Parathyroid adenoma (tissue), 2 donors: ENCODE measurements around the gene EFCAB11.

Source experiments
- H2AFZ ChIP-seq: fragments of 300-600 bp; sonication (generic); one replicate; pipeline ENCODE4 v1.7.0; 2017; ENCODE audit warnings: antibody characterized with exemption, mild to moderate bottlenecking
- H3K27ac ChIP-seq: fragments of 300-600 bp; sonication (generic); one replicate; pipeline ENCODE4 v1.7.0; 2017
- H3K27me3 ChIP-seq: fragments of 300-600 bp; sonication (generic); one replicate; pipeline ENCODE4 v1.7.0; 2017; ENCODE audit warnings: low read length; ENCODE audit not compliant: control insufficient read depth, insufficient read depth
- H3K36me3 ChIP-seq: fragments of 300-600 bp; sonication (generic); one replicate; pipeline ENCODE4 v1.7.0; 2017; ENCODE audit warnings: low read length; ENCODE audit not compliant: control insufficient read depth, insufficient read depth
- H3K4me1 ChIP-seq: fragments of 300-600 bp; sonication (generic); one replicate; pipeline ENCODE4 v1.7.0; 2017; ENCODE audit warnings: control low read depth
- H3K4me2 ChIP-seq: fragments of 300-600 bp; sonication (generic); one replicate; pipeline ENCODE4 v1.7.0; 2017; ENCODE audit warnings: low read length
- H3K4me3 ChIP-seq: fragments of 300-600 bp; sonication (generic); one replicate; pipeline ENCODE4 v1.7.0; 2017; ENCODE audit warnings: low read depth, low read length
- H3K79me2 ChIP-seq: fragments of 300-600 bp; sonication (generic); one replicate; pipeline ENCODE4 v1.7.0; 2017; ENCODE audit warnings: control low read depth
- H3K9ac ChIP-seq: fragments of 300-600 bp; sonication (generic); one replicate; pipeline ENCODE4 v1.7.0; 2017; ENCODE audit warnings: mild to moderate bottlenecking
- H3K9me3 ChIP-seq: fragments of 300-600 bp; sonication (generic); one replicate; pipeline ENCODE4 v1.7.0; 2017; ENCODE audit warnings: low read length; ENCODE audit not compliant: control insufficient read depth
- CTCF ChIP-seq: fragments of 300-600 bp; sonication (generic); IDR thresholded peaks from one replicate; pipeline ENCODE4 v1.7.0; 2017; ENCODE audit warnings: antibody characterized with exemption, mild to moderate bottlenecking
- donor health status: primary hyperparathyroidism.

EFCAB11 gene

GRCh38 chr14:89760086-89760485, 194.4 kb downstream of the EFCAB11 start:
- Histone ChIP-seq H3K4me2 (no peak overlapping the region), H3K27me3 (no peaks in the 10 kb centered on the region), H3K4me1 (no peaks in the 10 kb centered on the region), H3K4me3 (no peak overlapping the region), H2AFZ (no peak overlapping the region), H3K79me2 (no peaks in the 10 kb centered on the region), H3K36me3 (no peaks in the 10 kb centered on the region), H3K9me3 (no peaks in the 10 kb centered on the region), H3K9ac (no peak overlapping the region), H3K27ac (no peak overlapping the region)
- no peak for TF ChIP-seq CTCF

DNA sequence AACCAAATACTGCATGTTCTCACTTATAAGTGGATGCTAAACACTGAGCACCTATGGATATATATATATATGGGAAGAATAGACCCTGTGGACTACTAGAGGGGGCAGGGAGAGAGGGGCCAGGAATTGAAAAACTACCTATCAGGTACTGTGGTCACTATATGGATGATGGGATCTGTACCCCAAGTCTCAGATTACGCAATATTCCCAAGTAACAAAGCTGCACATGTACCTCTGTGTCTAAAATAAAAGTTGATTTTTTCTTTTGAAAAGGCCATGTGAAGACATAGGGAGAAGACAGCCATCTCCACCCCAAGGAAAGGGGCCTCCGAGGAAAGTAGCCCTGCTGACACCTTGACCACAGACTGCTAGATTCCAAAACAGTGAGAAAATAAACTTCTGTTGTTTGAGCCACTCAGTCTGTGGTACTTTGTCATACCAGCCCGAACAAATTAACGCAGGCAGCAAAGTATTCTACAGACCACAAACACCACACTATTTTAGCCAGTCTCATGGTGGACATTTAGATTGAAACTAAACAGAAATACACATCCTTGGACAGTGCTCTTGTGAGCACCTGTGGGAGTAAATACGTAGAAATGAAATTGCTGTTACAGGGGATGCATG, 197.1 kb downstream of the EFCAB11 start:
- no peaks in the 10 kb centered on the region for H3K36me3 ChIP-seq
- no peaks in the 10 kb centered on the region for H3K9me3 ChIP-seq
- TF ChIP-seq CTCF: no peak
- no peaks in the 10 kb centered on the region for H3K79me2 ChIP-seq
- H3K4me2 ChIP-seq: no peak overlapping the region
- H2AFZ ChIP-seq: no peak overlapping the region
- H3K4me3 ChIP-seq: no peak overlapping the region
- no peak overlapping the region for H3K9ac ChIP-seq
- H3K4me1 ChIP-seq: no peaks in the 10 kb centered on the region
- no peak overlapping the region for H3K27ac ChIP-seq
- H3K27me3 ChIP-seq: no peaks in the 10 kb centered on the region

- no peaks in the 10 kb centered on the region for H3K27me3 ChIP-seq
- no peak overlapping the region for H3K4me2 ChIP-seq
- H3K9me3 ChIP-seq: no peaks in the 10 kb centered on the region
- no peak overlapping the region for H2AFZ ChIP-seq
- H3K4me1 ChIP-seq: no peaks in the 10 kb centered on the region
- no peaks in the 10 kb centered on the region for H3K36me3 ChIP-seq
- no peak overlapping the region for H3K27ac ChIP-seq
- no peak for TF ChIP-seq CTCF
- no peak overlapping the region for H3K4me3 ChIP-seq
- no peaks in the 10 kb centered on the region for H3K79me2 ChIP-seq
- H3K9ac ChIP-seq: no peak overlapping the region
Measured at GRCh38 chr14:89755816-89756215, 198.7 kb downstream of the EFCAB11 start.

- H3K27ac ChIP-seq: no peak overlapping the region
- no peaks in the 10 kb centered on the region for H3K4me1 ChIP-seq
- no peak overlapping the region for H3K9ac ChIP-seq
- H3K27me3 ChIP-seq: no peaks in the 10 kb centered on the region
- no peak overlapping the region for H3K4me3 ChIP-seq
- no peaks in the 10 kb centered on the region for H3K9me3 ChIP-seq
- no peak overlapping the region for H3K4me2 ChIP-seq
- no peaks in the 10 kb centered on the region for H3K79me2 ChIP-seq
- H2AFZ ChIP-seq: no peak overlapping the region
- no peaks in the 10 kb centered on the region for H3K36me3 ChIP-seq
- no peak for TF ChIP-seq CTCF
Measured at GRCh38 chr14:89753828-89754412, 200.6 kb downstream of the EFCAB11 start.

DNA sequence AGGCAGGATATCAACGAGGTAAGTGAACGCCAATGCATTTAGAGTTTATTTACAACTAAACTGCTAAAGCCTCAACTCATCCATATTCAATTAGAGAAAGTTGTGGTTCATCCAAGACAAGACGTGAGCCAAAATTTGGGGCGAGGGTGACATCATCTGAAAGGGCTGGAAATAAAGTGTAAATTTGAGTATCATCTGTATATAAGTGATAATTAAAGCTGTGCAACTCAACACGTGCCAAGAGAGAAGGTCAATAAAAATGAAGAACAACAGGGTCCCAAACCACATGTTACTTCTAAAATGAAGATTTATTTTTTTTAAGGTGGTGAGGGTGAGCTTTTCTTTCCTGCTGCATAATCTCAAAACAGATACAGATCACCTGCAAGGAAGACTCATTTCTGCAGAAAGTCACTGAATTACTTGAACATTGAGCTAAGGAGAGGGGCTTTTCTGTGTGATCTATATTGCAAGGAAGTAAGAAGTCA, 203.6 kb downstream of the EFCAB11 start:
- Histone ChIP-seq H3K4me1 (peaks cover 6% of the 10 kb centered on the region), H3K79me2 (no peaks in the 10 kb centered on the region), H3K4me2 (no peak overlapping the region), H2AFZ (no peak overlapping the region), H3K27me3 (no peaks in the 10 kb centered on the region), H3K9me3 (no peaks in the 10 kb centered on the region), H3K4me3 (no peak overlapping the region), H3K36me3 (no peaks in the 10 kb centered on the region), H3K9ac (no peak overlapping the region), H3K27ac (no peak overlapping the region)
- TF ChIP-seq CTCF: no peak
